OCI-LY7 (cell line): ENCODE measurements around the gene APBA3. TPM values are rescaled to one million over a fixed set of nuclear protein-coding genes. Genes with fewer than 3 reads are reported as not detected.

Source experiments
- BruUV-seq: library from RNA; stranded (reverse); fragments of 400-500 nt; replicated peaks from 2 replicates; lab custom pipeline; 2021; lab: Mats Ljungman, UMichigan
- CTCF ChIA-PET: fragments of 300-600 bp; sonication (Branson Sonifier 250); formaldehyde crosslinking; loops from one replicate; lab custom pipeline; 2022; ENCODE audit warnings: antibody characterized with exemption; ENCODE audit not compliant: unreplicated experiment; lab: Charles Lee
- POLR2A ChIA-PET: fragments of 300-600 bp; sonication (Branson Sonifier 250); formaldehyde crosslinking; loops from one replicate; lab custom pipeline; 2022; ENCODE audit warnings: antibody characterized with exemption; lab: Charles Lee
- DNase-seq: peaks from one replicate; pipeline ENCODE4 v3.0.0-alpha.2; 2015; ENCODE audit warnings: low spot score
- H2AFZ ChIP-seq: fragments of 200-600 bp; sonication (generic), shearing (Covaris generic); 2 replicates; pipeline ENCODE4 v1.6.1; 2014; ENCODE audit warnings: mild to moderate bottlenecking, antibody characterized with exemption, low read length, moderate library complexity
- H3K27ac ChIP-seq: fragments of 200-600 bp; sonication (generic); 2 replicates; pipeline ENCODE4 v1.5.1; 2014; ENCODE audit warnings: mixed run types, low read depth, mild to moderate bottlenecking, moderate library complexity, low read length, inconsistent platforms; ENCODE audit not compliant: poor library complexity, severe bottlenecking
- H3K36me3 ChIP-seq: fragments of 200-600 bp; sonication (generic); 2 replicates; pipeline ENCODE4 v1.6.1; 2014; ENCODE audit warnings: mild to moderate bottlenecking, antibody characterized with exemption, low read length, moderate library complexity, mixed read lengths; ENCODE audit not compliant: insufficient read depth
- H3K4me1 ChIP-seq: fragments of 200-600 bp; sonication (generic); 2 replicates; pipeline ENCODE4 v1.5.1; 2014; ENCODE audit warnings: mild to moderate bottlenecking, low read length; ENCODE audit not compliant: insufficient read depth, poor library complexity, severe bottlenecking
- H3K4me2 ChIP-seq: fragments of 200-600 bp; sonication (generic); 2 replicates; pipeline ENCODE4 v1.6.1; 2014; ENCODE audit warnings: mild to moderate bottlenecking, low read length
- H3K4me3 ChIP-seq: fragments of 200-600 bp; sonication (generic); 2 replicates; pipeline ENCODE4 v1.5.1; 2014; ENCODE audit warnings: mild to moderate bottlenecking, low read depth, low read length; ENCODE audit not compliant: poor library complexity, severe bottlenecking
- H3K79me2 ChIP-seq: fragments of 200-600 bp; sonication (generic); 2 replicates; pipeline ENCODE4 v1.6.1; 2016; ENCODE audit warnings: low read depth, mild to moderate bottlenecking, low read length, moderate library complexity, mixed read lengths; ENCODE audit not compliant: insufficient read depth
- H3K9me2 ChIP-seq: fragments of 200-600 bp; sonication (generic); 2 replicates; pipeline ENCODE4 v1.6.1; 2016; ENCODE audit warnings: mild to moderate bottlenecking, low read length, mixed read lengths; ENCODE audit not compliant: insufficient read depth
- H3K9me3 ChIP-seq: fragments of 200-600 bp; sonication (generic); 2 replicates; pipeline ENCODE4 v1.6.1; 2014; ENCODE audit warnings: mild to moderate bottlenecking, mixed run types, low read length, mixed read lengths
- H4K20me1 ChIP-seq: fragments of 200-600 bp; sonication (generic); 2 replicates; pipeline ENCODE4 v1.6.1; 2014; ENCODE audit warnings: mild to moderate bottlenecking, antibody characterized with exemption, low read length, moderate library complexity, mixed read lengths; ENCODE audit not compliant: insufficient read depth
- EZH2phosphoT487 ChIP-seq: fragments of 200-600 bp; sonication (generic); IDR thresholded peaks from 2 replicates; pipeline ENCODE4 v1.6.1; 2018; ENCODE audit warnings: low read depth, borderline replicate concordance, mild to moderate bottlenecking, mixed run types, antibody characterized with exemption, low read length, moderate library complexity, mixed read lengths
- intact Hi-C: fragments of 100-400 bp; cut with micrococcal nuclease; formaldehyde crosslinking; loops from one replicate; pipeline ENCODE4 v1.10.0; 2022; ENCODE audit not compliant: unreplicated experiment
- total RNA-seq, 2 experiments: library from RNA; depleted of rRNA in 1 of 2; stranded (reverse); fragments of >200 nt in 1 of 2; shearing (Covaris generic) in 1 of 2; gene quantifications; 2 replicates each; pipeline ENCODE4 v1.2.3, GENCODE V29; 2014 to 2022
- TF ChIP-seq, protein P1 (sequence below): fragments of 200-600 bp; sonication (generic); conservative IDR thresholded peaks from 2 replicates; pipeline ENCODE4 v1.5.1; 2014; ENCODE audit warnings: mild to moderate bottlenecking, antibody characterized with exemption, low read length, moderate library complexity, mixed read lengths

The APBA3 gene
- total RNA-seq, 2 experiments from 2014 or later = 28.7 to 34.7 TPM

DNA sequence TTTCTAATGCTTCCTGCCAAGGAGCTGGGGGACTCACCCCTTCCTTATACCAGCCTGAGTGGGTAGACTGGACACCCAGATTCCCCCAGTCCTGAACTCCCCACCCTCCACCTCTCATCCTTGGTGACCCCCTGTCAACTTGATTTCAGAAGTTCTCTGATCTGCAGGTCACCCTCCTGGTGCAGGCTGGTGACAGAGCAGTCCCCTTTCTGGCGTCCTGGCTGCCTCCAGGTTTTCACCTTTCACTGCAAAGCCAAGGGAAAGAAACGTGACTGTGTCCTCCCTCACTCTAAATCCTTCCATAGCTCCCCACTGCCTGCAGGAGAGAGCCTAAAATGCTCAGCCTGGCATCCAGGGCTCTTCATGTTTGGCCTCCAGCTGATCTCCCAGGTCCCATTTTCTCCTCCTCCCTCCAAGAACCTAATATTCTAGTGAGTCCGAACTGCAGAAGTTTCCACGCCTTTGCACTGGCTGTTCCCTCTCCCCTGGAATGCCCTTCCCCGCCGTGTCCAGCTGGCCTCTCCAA, 28.8 kb upstream of the APBA3 start:
- POLR2A ChIA-PET = no interaction called here

DNA sequence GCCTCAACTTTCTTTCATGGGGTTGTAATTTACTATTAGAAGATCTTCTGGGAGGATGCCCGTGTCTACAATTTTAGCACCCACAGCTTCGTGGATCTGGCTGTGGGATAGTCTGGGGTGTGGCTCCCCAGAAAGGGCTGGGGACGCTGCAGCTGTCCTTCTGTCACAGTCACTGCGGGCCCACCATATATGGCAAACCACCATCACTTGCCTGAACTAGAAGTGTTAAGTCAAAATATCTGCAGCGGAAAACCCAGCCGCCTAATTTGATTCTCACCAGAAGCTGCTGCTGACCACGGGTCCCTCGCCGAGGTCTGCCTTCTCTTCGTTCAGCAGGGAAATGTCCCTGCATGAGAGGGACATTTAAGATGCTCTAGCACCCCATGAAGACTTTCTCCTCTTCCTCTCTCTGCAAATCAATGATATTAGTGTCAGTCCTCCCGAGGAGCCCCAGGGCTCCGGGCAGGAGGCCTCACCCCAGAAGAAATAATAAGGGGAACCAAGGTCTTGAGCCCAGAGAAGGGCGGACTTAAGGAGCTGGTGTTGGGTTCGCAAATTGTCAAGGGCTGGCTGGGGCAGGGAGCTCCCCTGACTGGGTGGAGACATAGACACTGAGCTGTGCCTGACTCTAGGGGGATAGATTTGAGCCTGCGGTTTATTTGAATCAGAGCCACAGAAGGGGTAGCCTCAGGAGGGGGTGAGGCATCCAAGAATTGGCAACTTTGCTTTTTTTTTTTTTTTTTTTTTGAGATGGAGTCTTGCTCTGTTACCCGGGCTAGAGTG, 27.7 kb upstream of the APBA3 start:
- TF ChIP-seq EZH2phosphoT487 = no peak
- TF ChIP-seq, protein P1, sequence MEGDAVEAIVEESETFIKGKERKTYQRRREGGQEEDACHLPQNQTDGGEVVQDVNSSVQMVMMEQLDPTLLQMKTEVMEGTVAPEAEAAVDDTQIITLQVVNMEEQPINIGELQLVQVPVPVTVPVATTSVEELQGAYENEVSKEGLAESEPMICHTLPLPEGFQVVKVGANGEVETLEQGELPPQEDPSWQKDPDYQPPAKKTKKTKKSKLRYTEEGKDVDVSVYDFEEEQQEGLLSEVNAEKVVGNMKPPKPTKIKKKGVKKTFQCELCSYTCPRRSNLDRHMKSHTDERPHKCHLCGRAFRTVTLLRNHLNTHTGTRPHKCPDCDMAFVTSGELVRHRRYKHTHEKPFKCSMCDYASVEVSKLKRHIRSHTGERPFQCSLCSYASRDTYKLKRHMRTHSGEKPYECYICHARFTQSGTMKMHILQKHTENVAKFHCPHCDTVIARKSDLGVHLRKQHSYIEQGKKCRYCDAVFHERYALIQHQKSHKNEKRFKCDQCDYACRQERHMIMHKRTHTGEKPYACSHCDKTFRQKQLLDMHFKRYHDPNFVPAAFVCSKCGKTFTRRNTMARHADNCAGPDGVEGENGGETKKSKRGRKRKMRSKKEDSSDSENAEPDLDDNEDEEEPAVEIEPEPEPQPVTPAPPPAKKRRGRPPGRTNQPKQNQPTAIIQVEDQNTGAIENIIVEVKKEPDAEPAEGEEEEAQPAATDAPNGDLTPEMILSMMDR = no peak
- CTCF ChIA-PET = no interaction called here
- POLR2A ChIA-PET = no interaction called here
- Histone ChIP-seq H3K79me2 (no peaks in the 10 kb centered on the region), H2AFZ (no peak overlapping the region), H4K20me1 (no peaks in the 10 kb centered on the region), H3K4me3 (no peak overlapping the region), H3K27ac (no peak overlapping the region), H3K36me3 (no peaks in the 10 kb centered on the region), H3K4me2 (no peak overlapping the region), H3K4me1 (no peaks in the 10 kb centered on the region), H3K9me3 (no peaks in the 10 kb centered on the region), H3K9me2 (no peaks in the 10 kb centered on the region)
- intact Hi-C loops = no loop called here
- no TSS peak for BruUV-seq
- DNase-seq = no peak

More for the DNA sequence above, 28.8 kb upstream of the APBA3 start:
- DNase-seq = no peak
- no peak for TF ChIP-seq EZH2phosphoT487
- TF ChIP-seq, protein P1 = no peak
- no peaks in the 10 kb centered on the region for H4K20me1 ChIP-seq
- H3K9me2 ChIP-seq = no peaks in the 10 kb centered on the region
- CTCF ChIA-PET = no interaction called here
- no peaks in the 10 kb centered on the region for H3K36me3 ChIP-seq
- BruUV-seq = no TSS peak
- H3K9me3 ChIP-seq = no peaks in the 10 kb centered on the region
- intact Hi-C loops = no loop called here
- no peak overlapping the region for H2AFZ ChIP-seq
- no peaks in the 10 kb centered on the region for H3K4me1 ChIP-seq
- H3K79me2 ChIP-seq = no peaks in the 10 kb centered on the region
- no peak overlapping the region for H3K4me3 ChIP-seq
- H3K4me2 ChIP-seq = no peak overlapping the region
- H3K27ac ChIP-seq = no peak overlapping the region
